ENCODE results near the gene SLC6A2. TPM values are rescaled to one million over a fixed set of nuclear protein-coding genes. Genes with fewer than 3 reads are reported as not detected.

Gene SLC6A2
- total RNA-seq, 1 experiment from 2014 or later: 0.61 TPM

DNA sequence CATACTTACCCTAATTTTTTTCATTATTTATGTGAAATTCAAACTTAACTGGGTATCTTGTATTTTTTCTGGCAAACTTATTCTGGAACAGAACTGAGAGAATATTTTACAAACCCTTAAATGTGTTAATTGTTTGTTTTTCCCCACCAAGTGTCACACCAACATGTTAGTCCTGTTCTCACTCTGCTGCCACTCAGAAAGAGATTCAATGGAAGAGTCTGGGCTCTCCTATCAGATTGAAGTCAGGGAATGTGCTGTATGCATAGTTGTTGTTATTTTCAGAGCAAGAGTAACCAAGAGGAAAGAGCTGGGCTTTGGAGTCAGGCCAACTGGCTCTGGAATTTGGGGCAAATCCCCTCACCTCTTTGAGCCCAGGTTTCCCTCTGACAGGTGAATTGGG lies 43.2 kb downstream of the SLC6A2 start:
- no peak overlapping the region for H2AFZ ChIP-seq
- H3K36me3 ChIP-seq (ENCODE audit: low read depth): no peaks in the 10 kb centered on the region
- no peaks in the 10 kb centered on the region for H3K9me3 ChIP-seq (ENCODE audit: insufficient read depth, low read depth)
- ChIA-PET POLR2A (ENCODE audit: unreplicated experiment) (no interaction called here), CTCF (no interaction called here)
- BruUV-seq (replicated peaks): no TSS peak
- intact Hi-C loops (cut with micrococcal nuclease; ENCODE audit: unreplicated experiment): no loop called here
- no peak overlapping the region for H3K4me3 ChIP-seq
- no peak overlapping the region for H3K4me2 ChIP-seq
- H3K27ac ChIP-seq: no peak overlapping the region
- peaks cover 4% of the 10 kb centered on the region; the same call in 1 of the 2 replicates for H3F3A ChIP-seq (ENCODE audit: insufficient read depth, low read depth)
- no peaks in the 10 kb centered on the region for H3K79me2 ChIP-seq (ENCODE audit: low read depth)
- H3K4me1 ChIP-seq (replicated peaks; ENCODE audit: insufficient read depth): peaks cover 10% of the 10 kb centered on the region
- TF ChIP-seq EZH2 (IDR thresholded peaks at IDR 0.05; ENCODE audit: low read depth): no peak
- TF ChIP-seq, protein P1, sequence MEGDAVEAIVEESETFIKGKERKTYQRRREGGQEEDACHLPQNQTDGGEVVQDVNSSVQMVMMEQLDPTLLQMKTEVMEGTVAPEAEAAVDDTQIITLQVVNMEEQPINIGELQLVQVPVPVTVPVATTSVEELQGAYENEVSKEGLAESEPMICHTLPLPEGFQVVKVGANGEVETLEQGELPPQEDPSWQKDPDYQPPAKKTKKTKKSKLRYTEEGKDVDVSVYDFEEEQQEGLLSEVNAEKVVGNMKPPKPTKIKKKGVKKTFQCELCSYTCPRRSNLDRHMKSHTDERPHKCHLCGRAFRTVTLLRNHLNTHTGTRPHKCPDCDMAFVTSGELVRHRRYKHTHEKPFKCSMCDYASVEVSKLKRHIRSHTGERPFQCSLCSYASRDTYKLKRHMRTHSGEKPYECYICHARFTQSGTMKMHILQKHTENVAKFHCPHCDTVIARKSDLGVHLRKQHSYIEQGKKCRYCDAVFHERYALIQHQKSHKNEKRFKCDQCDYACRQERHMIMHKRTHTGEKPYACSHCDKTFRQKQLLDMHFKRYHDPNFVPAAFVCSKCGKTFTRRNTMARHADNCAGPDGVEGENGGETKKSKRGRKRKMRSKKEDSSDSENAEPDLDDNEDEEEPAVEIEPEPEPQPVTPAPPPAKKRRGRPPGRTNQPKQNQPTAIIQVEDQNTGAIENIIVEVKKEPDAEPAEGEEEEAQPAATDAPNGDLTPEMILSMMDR (conservative IDR thresholded peaks at IDR 0.05): no peak
- no peaks in the 10 kb centered on the region for H4K20me1 ChIP-seq (ENCODE audit: insufficient read depth)
- no peak for DNase-seq
- H3K27me3 ChIP-seq (ENCODE audit: insufficient read depth, low read depth): no peaks in the 10 kb centered on the region
- H3K9me2 ChIP-seq (ENCODE audit: insufficient read depth): no peaks in the 10 kb centered on the region

DNA sequence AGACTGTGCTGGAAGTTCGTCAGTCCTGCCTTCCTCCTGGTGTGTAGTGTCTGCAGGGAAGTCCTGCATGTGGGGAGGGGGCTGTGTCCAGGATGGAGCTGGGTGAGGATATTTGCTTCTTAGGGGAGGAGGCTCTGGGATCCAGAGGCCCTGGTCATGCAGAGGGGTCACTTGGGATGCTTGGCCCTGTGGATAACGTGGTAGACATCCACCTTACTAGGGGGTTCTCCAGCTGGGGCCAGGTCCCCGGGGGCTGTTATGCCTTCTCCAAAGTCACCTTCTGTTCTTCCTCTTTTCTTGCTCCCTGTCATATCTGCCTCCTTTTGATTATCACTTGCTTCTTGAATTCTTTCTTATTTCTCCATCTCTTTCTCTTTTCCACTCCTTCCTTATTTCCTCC lies 43.8 kb downstream of the SLC6A2 start:
- intact Hi-C loops (cut with micrococcal nuclease; ENCODE audit: unreplicated experiment): loop anchor here (2.0 kb wide), 1 partner anchor 31 kb away; no protein-coding TSS in a partner anchor
- no TSS peak for BruUV-seq (replicated peaks)

DNA sequence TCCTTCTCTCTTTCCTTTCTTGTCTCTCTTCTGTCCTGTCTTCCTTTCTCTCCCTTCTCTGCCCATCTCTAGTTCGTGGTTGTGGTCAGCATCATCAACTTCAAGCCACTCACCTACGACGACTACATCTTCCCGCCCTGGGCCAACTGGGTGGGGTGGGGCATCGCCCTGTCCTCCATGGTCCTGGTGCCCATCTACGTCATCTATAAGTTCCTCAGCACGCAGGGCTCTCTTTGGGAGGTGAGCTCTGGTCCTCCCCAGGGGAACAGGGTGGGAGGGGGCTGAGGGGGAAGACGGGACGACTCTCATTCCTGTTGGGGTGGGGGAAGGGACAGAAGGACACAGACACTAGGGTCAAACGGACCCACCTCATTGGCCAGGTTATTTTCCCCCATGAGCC lies 44.3 kb downstream of the SLC6A2 start:
- Histone ChIP-seq H4K20me1 (ENCODE audit: insufficient read depth) (no peaks in the 10 kb centered on the region), H3K9me2 (ENCODE audit: insufficient read depth) (no peaks in the 10 kb centered on the region), H3K27me3 (ENCODE audit: insufficient read depth, low read depth) (no peaks in the 10 kb centered on the region), H3F3A (ENCODE audit: insufficient read depth, low read depth) (no peaks in the 10 kb centered on the region), H3K4me1 (replicated peaks; ENCODE audit: insufficient read depth) (peaks cover 10% of the 10 kb centered on the region), H3K27ac (no peak overlapping the region), H3K4me2 (no peak overlapping the region), H3K36me3 (ENCODE audit: low read depth) (no peaks in the 10 kb centered on the region), H3K4me3 (no peak overlapping the region), H3K79me2 (ENCODE audit: low read depth) (no peaks in the 10 kb centered on the region), H2AFZ (no peak overlapping the region), H3K9me3 (ENCODE audit: insufficient read depth, low read depth) (no peaks in the 10 kb centered on the region)
- DNase-seq: no peak
- intact Hi-C loops (cut with micrococcal nuclease; ENCODE audit: unreplicated experiment): loop anchor here (2.0 kb wide), 1 partner anchor 31 kb away; no protein-coding TSS in a partner anchor
- CTCF ChIA-PET: interaction anchor here (0.7 kb wide), 1 partner anchor 235 kb away, joined by 3 read pairs; no protein-coding TSS in a partner anchor
- POLR2A ChIA-PET (ENCODE audit: unreplicated experiment): no interaction called here
- BruUV-seq (replicated peaks): no TSS peak
- TF ChIP-seq EZH2 (IDR thresholded peaks at IDR 0.05; ENCODE audit: low read depth): no peak
- TF ChIP-seq, protein P1 (conservative IDR thresholded peaks at IDR 0.05): no peak

More for the DNA sequence above, 43.8 kb downstream of the SLC6A2 start:
- no peaks in the 10 kb centered on the region for H3K27me3 ChIP-seq (ENCODE audit: insufficient read depth, low read depth)
- H2AFZ ChIP-seq: no peak overlapping the region
- no peaks in the 10 kb centered on the region for H3K9me2 ChIP-seq (ENCODE audit: insufficient read depth)
- H4K20me1 ChIP-seq (ENCODE audit: insufficient read depth): no peaks in the 10 kb centered on the region
- no peak for DNase-seq
- H3K4me2 ChIP-seq: no peak overlapping the region
- ChIA-PET POLR2A (ENCODE audit: unreplicated experiment) (no interaction called here), CTCF (interaction anchor here (0.5 kb wide), 1 partner anchor 219 kb away, joined by 10 read pairs; no protein-coding TSS in a partner anchor)
- no peaks in the 10 kb centered on the region for H3F3A ChIP-seq (ENCODE audit: insufficient read depth, low read depth)
- H3K79me2 ChIP-seq (ENCODE audit: low read depth): no peaks in the 10 kb centered on the region
- TF ChIP-seq EZH2 (IDR thresholded peaks at IDR 0.05; ENCODE audit: low read depth): no peak
- TF ChIP-seq, protein P1 (conservative IDR thresholded peaks at IDR 0.05): no peak
- no peak overlapping the region for H3K27ac ChIP-seq
- H3K4me3 ChIP-seq: no peak overlapping the region
- H3K9me3 ChIP-seq (ENCODE audit: insufficient read depth, low read depth): no peaks in the 10 kb centered on the region
- no peaks in the 10 kb centered on the region for H3K36me3 ChIP-seq (ENCODE audit: low read depth)
- peaks cover 10% of the 10 kb centered on the region for H3K4me1 ChIP-seq (replicated peaks; ENCODE audit: insufficient read depth)

Measured in PC-9 (cell line).